ENCODE data around the gene FILIP1L. TPM values are rescaled to one million over a fixed set of nuclear protein-coding genes. Genes with fewer than 3 reads are reported as not detected.

The FILIP1L gene
- total and polyA plus RNA-seq, 2 donors (not counting 1 experiment from before 2014, with no cell fraction given): 0.32 to 0.48 TPM

DNA sequence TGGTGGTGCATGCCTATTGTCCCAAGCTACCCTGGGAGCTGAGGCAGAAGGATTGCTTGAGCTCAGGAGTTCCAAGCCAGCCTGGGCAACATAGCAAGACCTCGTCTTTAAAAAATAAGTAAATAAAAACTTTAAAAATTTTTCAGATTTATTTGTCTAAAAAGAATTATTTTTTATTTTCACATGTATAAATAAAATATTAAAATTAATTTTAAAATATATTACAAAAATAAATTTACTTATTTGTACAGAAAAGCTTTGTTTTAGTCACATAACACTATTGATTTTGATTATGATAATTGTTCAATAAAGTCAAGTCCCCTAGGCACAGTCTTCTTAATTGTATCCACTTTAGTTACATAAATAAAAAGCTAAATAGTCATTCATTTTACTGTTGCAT lies 85.2 kb downstream of the FILIP1L start:
- POLR2A ChIA-PET: no interaction called here
- H3K4me3 Mint-ChIP-seq: no peak overlapping the region
- WGBS (ENCODE audit: insufficient coverage): no CpG with 5 or more reads among the region's 1 CpG

GRCh38 chr3:100027321-100027720 lies 87.0 kb downstream of the FILIP1L start:
- H3K4me1 ChIP-seq (ENCODE audit: control insufficient read depth in 2 of 2, insufficient read depth in 2 of 2, low read length in 2 of 2): peaks cover 2 to 8% of the 10 kb centered on the region in 2 donors
- DNase-seq: no peak
- no peaks in the 10 kb centered on the region for H3K79me2 ChIP-seq (ENCODE audit: control insufficient read depth, insufficient read depth, low read length)
- no peak overlapping the region for H2AFZ ChIP-seq (ENCODE audit: insufficient read depth, low read depth, low read length, poor library complexity, severe bottlenecking)
- intact Hi-C loops (cut with micrococcal nuclease): no loop called here
- no peak overlapping the region for H3K4me2 ChIP-seq (replicated peaks; ENCODE audit: low read depth, low read length, poor library complexity, severe bottlenecking)
- H3K9me3 Mint-ChIP-seq (ENCODE audit: insufficient read depth): no peaks in the 10 kb centered on the region
- H3K9me3 ChIP-seq (ENCODE audit: control extremely low read depth in 1 of 3, control insufficient read depth in 2 of 3, insufficient read depth in 1 of 3, low read length in 2 of 3): no peaks in the 10 kb centered on the region
- no peaks in the 10 kb centered on the region for H3K27me3 Mint-ChIP-seq
- POLR2A ChIA-PET: no interaction called here
- ATAC-seq (ENCODE audit: low read depth): no peak
- no CpG with 5 or more reads among the region's 1 CpG for WGBS (ENCODE audit: insufficient coverage)
- H3K4me3 Mint-ChIP-seq: no peak overlapping the region
- H3K4me3 ChIP-seq (ENCODE audit: control extremely low read depth in 1 of 5, extremely low read depth in 1 of 5, insufficient read depth in 1 of 5, low read depth in 2 of 5, low read length in 4 of 5): no peak overlapping the region
- H3K27ac ChIP-seq (ENCODE audit: low read length in 2 of 2): no peak overlapping the region
- peaks cover 5% of the 10 kb centered on the region for H3K4me1 Mint-ChIP-seq
- peaks cover 0 to 3% of the 10 kb centered on the region in 2 experiments for H3K36me3 ChIP-seq (replicated peaks in 1 of 2; ENCODE audit: control extremely low read depth in 1 of 2, control insufficient read depth in 1 of 2, extremely low read depth in 1 of 2, insufficient read depth in 2 of 2, low read length in 1 of 2)
- no peak overlapping the region for H3K9ac ChIP-seq (ENCODE audit: low read length)
- no peaks in the 10 kb centered on the region for H4K20me1 ChIP-seq (ENCODE audit: control insufficient read depth, insufficient read depth, low read length, poor library complexity, severe bottlenecking)
- TF ChIP-seq, protein P1, sequence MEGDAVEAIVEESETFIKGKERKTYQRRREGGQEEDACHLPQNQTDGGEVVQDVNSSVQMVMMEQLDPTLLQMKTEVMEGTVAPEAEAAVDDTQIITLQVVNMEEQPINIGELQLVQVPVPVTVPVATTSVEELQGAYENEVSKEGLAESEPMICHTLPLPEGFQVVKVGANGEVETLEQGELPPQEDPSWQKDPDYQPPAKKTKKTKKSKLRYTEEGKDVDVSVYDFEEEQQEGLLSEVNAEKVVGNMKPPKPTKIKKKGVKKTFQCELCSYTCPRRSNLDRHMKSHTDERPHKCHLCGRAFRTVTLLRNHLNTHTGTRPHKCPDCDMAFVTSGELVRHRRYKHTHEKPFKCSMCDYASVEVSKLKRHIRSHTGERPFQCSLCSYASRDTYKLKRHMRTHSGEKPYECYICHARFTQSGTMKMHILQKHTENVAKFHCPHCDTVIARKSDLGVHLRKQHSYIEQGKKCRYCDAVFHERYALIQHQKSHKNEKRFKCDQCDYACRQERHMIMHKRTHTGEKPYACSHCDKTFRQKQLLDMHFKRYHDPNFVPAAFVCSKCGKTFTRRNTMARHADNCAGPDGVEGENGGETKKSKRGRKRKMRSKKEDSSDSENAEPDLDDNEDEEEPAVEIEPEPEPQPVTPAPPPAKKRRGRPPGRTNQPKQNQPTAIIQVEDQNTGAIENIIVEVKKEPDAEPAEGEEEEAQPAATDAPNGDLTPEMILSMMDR (IDR thresholded peaks at IDR 0.05): no peak
- no peak for TF ChIP-seq EZH2 (IDR thresholded peaks at IDR 0.05; ENCODE audit: borderline replicate concordance, insufficient read depth, low read depth, low read length, poor library complexity, severe bottlenecking)
- H3K27me3 ChIP-seq (replicated peaks in 1 of 4; ENCODE audit: control extremely low read depth in 1 of 4, control insufficient read depth in 3 of 4, insufficient read depth in 4 of 4, low read length in 3 of 4): no peaks in the 10 kb centered on the region
- H3K27ac Mint-ChIP-seq: no peak overlapping the region
- CTCF ChIA-PET: interaction anchor here (0.7 kb wide), 1 partner anchor 227 kb away, joined by 3 read pairs; no protein-coding TSS in a partner anchor

More for the DNA sequence above, 85.2 kb downstream of the FILIP1L start:
- CTCF ChIA-PET: interaction anchor here (0.9 to 1.1 kb wide), 2 partner anchors 36 to 40 kb away, joined by 3 to 4 read pairs; no protein-coding TSS in a partner anchor
- H3K4me1 ChIP-seq (ENCODE audit: control insufficient read depth in 2 of 2, insufficient read depth in 2 of 2, low read length in 2 of 2): peaks cover 2 to 8% of the 10 kb centered on the region in 2 donors
- H3K27ac ChIP-seq (ENCODE audit: low read length in 2 of 2): no peak overlapping the region
- DNase-seq (no peak), ATAC-seq (ENCODE audit: low read depth) (no peak)
- H3K27me3 Mint-ChIP-seq: no peaks in the 10 kb centered on the region
- H3K36me3 ChIP-seq (replicated peaks in 1 of 2; ENCODE audit: control extremely low read depth in 1 of 2, control insufficient read depth in 1 of 2, extremely low read depth in 1 of 2, insufficient read depth in 2 of 2, low read length in 1 of 2): peaks cover 0 to 3% of the 10 kb centered on the region in 2 experiments
- no peaks in the 10 kb centered on the region for H3K9me3 ChIP-seq (ENCODE audit: control extremely low read depth in 1 of 3, control insufficient read depth in 2 of 3, insufficient read depth in 1 of 3, low read length in 2 of 3)
- no peak for TF ChIP-seq EZH2 (IDR thresholded peaks at IDR 0.05; ENCODE audit: borderline replicate concordance, insufficient read depth, low read depth, low read length, poor library complexity, severe bottlenecking)
- TF ChIP-seq, protein P1 (IDR thresholded peaks at IDR 0.05): no peak
- no peak overlapping the region for H3K4me2 ChIP-seq (replicated peaks; ENCODE audit: low read depth, low read length, poor library complexity, severe bottlenecking)
- H4K20me1 ChIP-seq (ENCODE audit: control insufficient read depth, insufficient read depth, low read length, poor library complexity, severe bottlenecking): no peaks in the 10 kb centered on the region
- H3K9ac ChIP-seq (ENCODE audit: low read length): no peak overlapping the region
- H3K27me3 ChIP-seq (replicated peaks in 1 of 4; ENCODE audit: control extremely low read depth in 1 of 4, control insufficient read depth in 3 of 4, insufficient read depth in 4 of 4, low read length in 3 of 4): no peaks in the 10 kb centered on the region
- intact Hi-C loops (cut with micrococcal nuclease): no loop called here
- H3K9me3 Mint-ChIP-seq (ENCODE audit: insufficient read depth): no peaks in the 10 kb centered on the region
- no peaks in the 10 kb centered on the region for H3K79me2 ChIP-seq (ENCODE audit: control insufficient read depth, insufficient read depth, low read length)
- no peak overlapping the region for H3K4me3 ChIP-seq (ENCODE audit: control extremely low read depth in 1 of 5, extremely low read depth in 1 of 5, insufficient read depth in 1 of 5, low read depth in 2 of 5, low read length in 4 of 5)
- H3K27ac Mint-ChIP-seq: no peak overlapping the region
- H3K4me1 Mint-ChIP-seq: peaks cover 5% of the 10 kb centered on the region
- H2AFZ ChIP-seq (ENCODE audit: insufficient read depth, low read depth, low read length, poor library complexity, severe bottlenecking): no peak overlapping the region

Measured in B cell (primary cell).